GM18519 (cell line): ENCODE results near the gene UBE2I.

Experiments
- ATAC-seq: cut with Tn5 transposase; IDR thresholded peaks from one replicate; pipeline ENCODE4 v1.9.1; 2021; ENCODE audit warnings: mild to moderate bottlenecking, moderate library complexity; ENCODE audit not compliant: unreplicated experiment, low FRiP score

Gene UBE2I

GRCh38 chr16:1312467-1312816 is 3.0 kb downstream of the UBE2I start:
- ATAC-seq = no peak

- ATAC-seq = no peak
Measured at GRCh38 chr16:1312903-1313302, 3.5 kb downstream of the UBE2I start.

GRCh38 chr16:1313721-1314369 is 4.4 kb downstream of the UBE2I start:
- ATAC-seq = no peak

- ATAC-seq = no peak
Measured at GRCh38 chr16:1314399-1315068, 5.1 kb downstream of the UBE2I start.

GRCh38 chr16:1315081-1316032 is 5.9 kb downstream of the UBE2I start:
- no peak for ATAC-seq

- ATAC-seq = no peak
Measured at GRCh38 chr16:1316033-1316405, 6.6 kb downstream of the UBE2I start.

- ATAC-seq = no peak
Measured at GRCh38 chr16:1317479-1318267, 8.2 kb downstream of the UBE2I start.

GRCh38 chr16:1318268-1318545 is 8.8 kb downstream of the UBE2I start:
- ATAC-seq = no peak

- no peak for ATAC-seq
Measured at GRCh38 chr16:1319041-1319440, 9.6 kb downstream of the UBE2I start.

GRCh38 chr16:1320097-1320496 is 10.7 kb downstream of the UBE2I start:
- ATAC-seq = no peak

- ATAC-seq = no peak
Measured at GRCh38 chr16:1320658-1321240, 11.3 kb downstream of the UBE2I start.

GRCh38 chr16:1322407-1322806 is 13.0 kb downstream of the UBE2I start:
- ATAC-seq = no peak

- no peak for ATAC-seq
Measured at GRCh38 chr16:1323296-1324239, 14.1 kb downstream of the UBE2I start.

GRCh38 chr16:1324286-1324826 is 14.9 kb downstream of the UBE2I start:
- ATAC-seq = no peak

- no peak for ATAC-seq
Measured at GRCh38 chr16:1325261-1325660, 15.8 kb downstream of the UBE2I start.

- no peak for ATAC-seq
Measured at GRCh38 chr16:1325673-1326371, 16.4 kb downstream of the UBE2I start.

- no peak for ATAC-seq
Measured at GRCh38 chr16:1326391-1326790, 17.0 kb downstream of the UBE2I start.

- ATAC-seq = no peak
Measured at GRCh38 chr16:1326946-1327618, 17.6 kb downstream of the UBE2I start.
